Activated CD4-positive, alpha-beta memory T cell treated with anti-CD3 and anti-CD28 coated beads for 36 hours (primary cell): Measurements from ENCODE around the gene KRT6A. TPM values are rescaled to one million over a fixed set of nuclear protein-coding genes. Genes with fewer than 3 reads are reported as not detected.

Experiments used
- CTCF ChIA-PET: fragments of 350-600 bp; sonication (Branson Sonifier 250); formaldehyde crosslinking; loops from one replicate; lab custom pipeline; 2021; ENCODE audit warnings: antibody characterized with exemption, inconsistent platforms; lab: Charles Lee
- POLR2A ChIA-PET: fragments of 350-600 bp; sonication (Branson Sonifier 250); formaldehyde crosslinking; loops from one replicate; lab custom pipeline; 2021; ENCODE audit warnings: antibody characterized with exemption; lab: Charles Lee
- DNase-seq: peaks from one replicate; pipeline ENCODE4 v3.0.0-alpha.2; 2020
- H3K27ac Mint-ChIP-seq: one replicate; pipeline ENCODE4 v1.8.0; 2021; ENCODE audit warnings: mixed read lengths
- H3K27me3 Mint-ChIP-seq: one replicate; pipeline ENCODE4 v1.8.0; 2021; ENCODE audit warnings: mixed read lengths
- H3K36me3 Mint-ChIP-seq: one replicate; pipeline ENCODE4 v1.8.0; 2021; ENCODE audit warnings: mixed read lengths
- H3K4me1 Mint-ChIP-seq: one replicate; pipeline ENCODE4 v1.8.0; 2021; ENCODE audit warnings: low read depth, mixed read lengths
- H3K4me3 Mint-ChIP-seq: one replicate; pipeline ENCODE4 v1.8.0; 2021; ENCODE audit warnings: mild to moderate bottlenecking, mixed read lengths
- H3K9me3 Mint-ChIP-seq: one replicate; pipeline ENCODE4 v1.8.0; 2021; ENCODE audit warnings: mixed read lengths
- intact Hi-C: fragments of 100-400 bp; cut with micrococcal nuclease; formaldehyde crosslinking; loops from one replicate; pipeline ENCODE4 v1.15.1; 2023
- total RNA-seq, 2 experiments: library from RNA; stranded (reverse); gene quantifications; one replicate each; pipeline ENCODE4 v1.2.3, GENCODE V29; 2021

Gene KRT6A
- total RNA-seq, 2 experiments from 2014 or later, result not detected

DNA sequence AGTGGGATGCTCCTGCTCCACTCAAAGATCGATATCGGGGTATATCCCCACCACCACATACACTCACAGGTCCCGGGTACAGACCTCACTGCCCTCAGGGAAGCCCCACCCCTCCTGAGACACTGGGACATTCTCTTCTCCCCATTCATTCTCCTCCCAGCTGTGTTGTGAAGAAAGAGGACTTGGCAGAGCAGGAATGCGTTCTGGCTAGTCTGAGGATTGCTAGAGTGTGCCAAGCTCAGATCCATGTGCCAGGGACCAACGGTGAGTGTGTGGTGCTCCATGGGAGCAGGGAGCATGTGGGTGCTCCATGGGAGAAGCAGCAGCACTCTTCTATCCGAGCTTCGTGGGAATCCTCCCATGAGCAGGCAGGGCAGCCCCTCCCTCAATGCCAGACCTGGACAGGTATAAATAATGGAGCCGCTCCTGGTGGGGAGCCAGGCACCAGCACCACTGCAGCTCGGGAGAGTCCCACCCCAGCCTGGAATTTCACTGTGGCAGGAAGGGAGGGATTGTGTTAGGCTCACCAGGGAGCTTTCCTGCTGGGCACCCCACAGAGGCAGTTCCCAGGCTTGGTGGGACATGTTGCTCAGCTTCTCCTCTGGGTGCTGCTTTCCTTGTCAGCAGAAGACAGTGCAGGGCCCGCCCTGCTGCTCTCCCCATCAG is 29.4 kb upstream of the KRT6A start:
- Mint-ChIP-seq H3K9me3 (no peaks in the 10 kb centered on the region), H3K27ac (no peak overlapping the region), H3K36me3 (no peaks in the 10 kb centered on the region), H3K4me1 (no peaks in the 10 kb centered on the region), H3K27me3 (no peaks in the 10 kb centered on the region), H3K4me3 (no peak overlapping the region)
- CTCF ChIA-PET, result no interaction called here
- DNase-seq, result no peak
- POLR2A ChIA-PET, result no interaction called here
- intact Hi-C loops, result no loop called here

DNA sequence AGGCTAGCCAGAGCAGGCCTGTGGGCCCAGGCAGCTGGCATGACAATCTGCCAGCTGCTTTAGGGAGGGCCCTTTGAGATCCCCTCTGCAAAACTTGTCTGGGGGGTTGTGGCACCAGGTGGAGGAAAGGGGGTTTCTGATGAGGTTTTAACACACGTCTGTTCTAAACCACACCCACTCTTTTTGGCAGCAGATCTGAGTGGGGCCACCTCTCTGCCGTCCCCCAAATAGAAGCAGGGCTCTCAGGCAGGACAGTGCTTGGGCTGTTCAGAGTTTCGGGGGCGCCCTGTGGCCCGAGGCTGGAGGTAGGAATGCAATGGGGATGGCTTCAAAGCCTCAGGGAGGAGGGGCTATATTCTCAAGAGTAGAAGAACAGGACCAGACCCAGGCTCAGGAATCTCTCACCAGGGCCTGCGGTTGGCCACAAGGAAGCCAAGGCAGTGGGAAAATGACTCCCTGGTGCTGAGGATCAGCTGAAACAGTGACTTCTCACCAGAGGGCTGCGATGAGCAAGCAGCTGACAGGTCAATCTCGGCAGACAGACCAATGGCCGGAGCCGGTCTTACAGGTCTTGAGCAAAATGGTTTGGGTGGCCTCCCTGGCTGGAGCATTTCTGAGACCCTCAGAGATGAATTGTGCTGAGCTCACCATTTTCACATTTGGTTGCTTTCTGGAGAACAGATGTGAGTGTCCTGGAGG is 28.7 kb upstream of the KRT6A start:
- intact Hi-C loops, result no loop called here
- Mint-ChIP-seq H3K4me1 (no peaks in the 10 kb centered on the region), H3K4me3 (no peak overlapping the region), H3K27me3 (no peaks in the 10 kb centered on the region), H3K36me3 (no peaks in the 10 kb centered on the region), H3K9me3 (no peaks in the 10 kb centered on the region), H3K27ac (no peak overlapping the region)
- ChIA-PET POLR2A (no interaction called here), CTCF (no interaction called here)
- DNase-seq, result no peak

- no peaks in the 10 kb centered on the region for H3K36me3 Mint-ChIP-seq
- peaks cover under 1% of the 10 kb centered on the region for H3K27me3 Mint-ChIP-seq
- no peak overlapping the region for H3K4me3 Mint-ChIP-seq
- ChIA-PET CTCF (no interaction called here), POLR2A (no interaction called here)
- no peaks in the 10 kb centered on the region for H3K9me3 Mint-ChIP-seq
- H3K27ac Mint-ChIP-seq, result no peak overlapping the region
- intact Hi-C loops, result no loop called here
- DNase-seq, result peak; percentile 4
- H3K4me1 Mint-ChIP-seq, result no peaks in the 10 kb centered on the region
Measured at GRCh38 chr12:52521175-52521567, 28.1 kb upstream of the KRT6A start.

DNA sequence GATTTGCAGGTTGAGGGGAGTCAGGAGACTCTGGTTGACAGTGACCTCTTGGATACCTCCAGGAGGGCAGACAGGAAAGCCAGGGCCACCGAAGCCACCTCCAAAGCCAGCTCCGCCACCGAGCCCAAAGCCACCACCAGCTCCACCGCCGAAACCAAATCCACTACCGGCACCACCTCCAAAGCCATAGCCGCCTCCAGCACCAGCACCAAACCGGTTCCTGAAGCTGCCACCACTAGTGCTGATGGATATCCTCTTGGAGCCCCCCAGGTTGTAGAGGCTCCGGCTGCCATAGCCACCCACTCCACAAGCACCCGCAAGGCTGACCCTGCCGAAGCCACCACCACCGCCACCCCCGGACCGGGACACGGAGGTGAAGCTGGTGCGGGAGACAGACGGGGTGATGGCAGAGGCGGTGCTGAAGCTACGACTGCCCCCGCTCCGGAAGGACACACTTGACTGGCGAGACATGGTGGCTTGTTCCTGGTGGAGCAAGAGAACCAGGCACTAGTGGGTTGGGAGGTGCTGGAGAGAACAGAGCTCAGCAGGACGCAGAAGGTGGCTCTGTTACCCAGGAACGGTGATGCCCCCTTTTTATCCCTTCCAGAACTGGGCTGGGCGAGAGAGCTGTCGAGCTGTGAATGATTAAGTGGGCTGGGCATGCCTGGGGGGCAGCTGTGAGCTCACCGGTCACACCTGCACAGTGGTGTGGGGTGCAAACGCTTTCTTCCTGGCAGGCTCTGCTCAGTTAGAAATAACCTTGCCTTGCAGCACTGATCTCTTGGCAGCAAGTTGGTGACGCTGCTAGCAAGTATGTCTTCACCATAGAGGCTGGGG is 27.0 kb upstream of the KRT6A start, which contains the start of gene KRT5:
Gene KRT5 (minus strand): TSS at position 569 of the 837 bp plus-strand sequence. CDS start 98 bp downstream, at position 471.
- H3K4me1 Mint-ChIP-seq, result no peaks in the 10 kb centered on the region
- H3K36me3 Mint-ChIP-seq, result no peaks in the 10 kb centered on the region
- DNase-seq, result no peak
- CTCF ChIA-PET, result no interaction called here
- peaks cover 3% of the 10 kb centered on the region for H3K27me3 Mint-ChIP-seq
- H3K4me3 Mint-ChIP-seq, result no peak within 1 kb of the TSS
- intact Hi-C loops, result no loop called here
- H3K9me3 Mint-ChIP-seq, result no peaks in the 10 kb centered on the region
- H3K27ac Mint-ChIP-seq, result no peak within 1 kb of the TSS
- POLR2A ChIA-PET, result no interaction called here

DNA sequence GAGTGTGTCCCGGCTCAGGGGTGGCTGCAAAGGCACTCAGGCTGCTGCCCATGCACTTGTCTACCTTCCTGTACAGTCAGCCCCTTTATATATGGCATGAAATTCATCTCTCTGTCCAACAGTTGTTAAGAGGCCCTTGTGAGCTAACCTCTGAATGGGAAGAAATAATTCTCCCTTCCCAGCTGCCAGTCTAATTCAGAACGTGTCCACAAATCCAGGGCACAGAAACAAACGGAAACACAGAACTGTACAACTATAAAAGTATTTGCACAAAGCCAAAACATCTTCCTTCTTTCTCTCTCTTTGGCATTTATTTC is 26.3 kb upstream of the KRT6A start:
- Mint-ChIP-seq H3K4me3 (no peak overlapping the region), H3K9me3 (no peaks in the 10 kb centered on the region), H3K27ac (no peak overlapping the region), H3K36me3 (no peaks in the 10 kb centered on the region), H3K27me3 (peaks cover 3% of the 10 kb centered on the region), H3K4me1 (no peaks in the 10 kb centered on the region)
- CTCF ChIA-PET, result no interaction called here
- no peak for DNase-seq
- intact Hi-C loops, result no loop called here
- POLR2A ChIA-PET, result no interaction called here

DNA sequence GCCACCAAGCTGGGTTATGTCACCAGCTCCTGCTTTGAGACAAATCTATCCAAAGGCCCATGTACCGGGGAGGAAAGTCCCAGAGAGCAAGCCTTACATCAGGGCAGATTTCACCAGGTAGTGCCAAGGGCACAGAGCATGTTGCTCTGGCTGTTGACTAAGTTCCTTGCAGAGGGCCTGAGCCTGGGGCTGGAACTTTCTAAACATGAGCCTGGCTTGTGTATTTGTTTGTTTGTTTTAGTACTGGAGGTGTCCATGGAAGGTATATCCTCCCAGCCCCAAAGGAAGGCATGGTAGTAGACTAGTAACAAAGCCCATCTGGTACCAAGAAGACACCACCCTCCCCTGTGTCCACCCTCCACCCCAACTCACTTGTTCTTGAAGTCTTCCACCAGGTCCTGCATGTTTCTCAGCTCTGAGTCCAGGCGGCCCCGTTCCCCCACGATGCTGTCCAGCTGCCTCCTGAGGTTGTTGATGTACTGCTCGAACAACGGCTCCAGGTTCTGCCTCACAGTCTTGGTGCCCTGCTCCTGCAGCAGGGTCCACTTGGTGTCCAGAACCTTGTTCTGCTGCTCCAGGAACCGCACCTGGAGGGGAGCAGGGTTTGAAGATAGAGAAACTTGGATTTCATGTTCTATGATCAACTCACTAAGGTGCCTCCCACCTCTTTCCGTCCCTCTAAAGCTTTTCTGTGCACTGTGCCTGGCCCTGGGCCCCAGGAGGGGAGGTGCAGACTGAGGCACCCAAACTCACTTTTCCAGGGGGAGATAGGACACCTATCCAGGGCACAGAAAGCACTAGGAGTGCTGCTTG is 25.7 kb upstream of the KRT6A start:
- CTCF ChIA-PET, result no interaction called here
- H3K27ac Mint-ChIP-seq, result no peak overlapping the region

GRCh38 chr12:52517888-52518287 is 24.8 kb upstream of the KRT6A start:
- Mint-ChIP-seq H3K36me3 (no peaks in the 10 kb centered on the region), H3K27ac (no peak overlapping the region), H3K9me3 (no peaks in the 10 kb centered on the region), H3K4me3 (no peak overlapping the region), H3K4me1 (no peaks in the 10 kb centered on the region), H3K27me3 (peaks cover 3% of the 10 kb centered on the region)
- intact Hi-C loops, result no loop called here
- POLR2A ChIA-PET, result no interaction called here
- CTCF ChIA-PET, result no interaction called here
- DNase-seq, result no peak

More for the DNA sequence above, 25.7 kb upstream of the KRT6A start:
- Mint-ChIP-seq H3K27me3 (peaks cover 3% of the 10 kb centered on the region), H3K36me3 (no peaks in the 10 kb centered on the region), H3K4me1 (no peaks in the 10 kb centered on the region), H3K9me3 (no peaks in the 10 kb centered on the region), H3K4me3 (no peak overlapping the region)
- POLR2A ChIA-PET, result no interaction called here
- intact Hi-C loops, result no loop called here
- no peak for DNase-seq

DNA sequence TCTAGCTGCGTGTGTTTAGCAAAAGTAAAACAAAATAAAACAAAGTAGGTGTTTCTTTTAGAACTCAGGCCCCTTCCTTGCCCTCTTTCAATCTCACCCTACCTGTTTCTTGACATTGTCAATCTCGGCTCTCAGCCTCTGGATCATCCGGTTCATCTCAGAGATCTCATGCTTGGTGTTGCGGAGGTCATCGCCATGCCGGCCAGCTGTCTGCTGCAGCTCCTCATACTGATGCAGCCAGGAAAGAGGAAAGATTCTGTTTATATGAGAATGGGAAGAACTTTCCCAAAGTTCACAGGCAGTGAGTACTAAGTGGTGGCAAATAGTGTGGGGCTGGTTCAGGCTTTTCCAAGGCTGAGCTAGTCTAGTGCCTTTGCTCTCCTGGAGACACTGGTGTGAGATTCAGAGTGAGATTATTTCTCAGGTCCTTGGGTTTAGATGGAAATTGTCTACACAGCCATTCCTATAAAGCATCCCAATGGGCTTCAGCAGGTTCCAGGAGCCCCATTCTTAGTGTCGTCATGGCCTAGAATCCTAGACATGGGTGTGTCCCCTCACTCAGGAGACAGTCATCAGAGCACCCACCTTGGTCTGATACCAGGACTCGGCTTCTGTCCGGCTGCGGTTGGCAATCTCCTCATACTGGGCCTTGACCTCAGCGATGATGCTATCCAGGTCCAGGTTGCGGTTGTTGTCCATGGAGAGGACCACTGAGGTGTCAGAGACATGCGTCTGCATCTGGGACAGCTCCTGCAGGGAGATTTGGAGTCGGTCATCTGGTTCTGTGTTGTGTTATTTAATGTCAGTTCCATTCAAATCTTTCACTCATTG is 24.2 kb upstream of the KRT6A start:
- no peaks in the 10 kb centered on the region for H3K9me3 Mint-ChIP-seq
- ChIA-PET CTCF (interaction anchor here (0.7 to 1.6 kb wide), 2 partner anchors 11 to 155 kb away, joined by 3 to 5 read pairs; no protein-coding TSS in a partner anchor), POLR2A (no interaction called here)
- DNase-seq, result no peak
- H3K4me1 Mint-ChIP-seq, result no peaks in the 10 kb centered on the region
- no peak overlapping the region for H3K4me3 Mint-ChIP-seq
- intact Hi-C loops, result no loop called here
- H3K27me3 Mint-ChIP-seq, result peaks cover 6% of the 10 kb centered on the region
- H3K36me3 Mint-ChIP-seq, result no peaks in the 10 kb centered on the region
- H3K27ac Mint-ChIP-seq, result no peak overlapping the region

DNA sequence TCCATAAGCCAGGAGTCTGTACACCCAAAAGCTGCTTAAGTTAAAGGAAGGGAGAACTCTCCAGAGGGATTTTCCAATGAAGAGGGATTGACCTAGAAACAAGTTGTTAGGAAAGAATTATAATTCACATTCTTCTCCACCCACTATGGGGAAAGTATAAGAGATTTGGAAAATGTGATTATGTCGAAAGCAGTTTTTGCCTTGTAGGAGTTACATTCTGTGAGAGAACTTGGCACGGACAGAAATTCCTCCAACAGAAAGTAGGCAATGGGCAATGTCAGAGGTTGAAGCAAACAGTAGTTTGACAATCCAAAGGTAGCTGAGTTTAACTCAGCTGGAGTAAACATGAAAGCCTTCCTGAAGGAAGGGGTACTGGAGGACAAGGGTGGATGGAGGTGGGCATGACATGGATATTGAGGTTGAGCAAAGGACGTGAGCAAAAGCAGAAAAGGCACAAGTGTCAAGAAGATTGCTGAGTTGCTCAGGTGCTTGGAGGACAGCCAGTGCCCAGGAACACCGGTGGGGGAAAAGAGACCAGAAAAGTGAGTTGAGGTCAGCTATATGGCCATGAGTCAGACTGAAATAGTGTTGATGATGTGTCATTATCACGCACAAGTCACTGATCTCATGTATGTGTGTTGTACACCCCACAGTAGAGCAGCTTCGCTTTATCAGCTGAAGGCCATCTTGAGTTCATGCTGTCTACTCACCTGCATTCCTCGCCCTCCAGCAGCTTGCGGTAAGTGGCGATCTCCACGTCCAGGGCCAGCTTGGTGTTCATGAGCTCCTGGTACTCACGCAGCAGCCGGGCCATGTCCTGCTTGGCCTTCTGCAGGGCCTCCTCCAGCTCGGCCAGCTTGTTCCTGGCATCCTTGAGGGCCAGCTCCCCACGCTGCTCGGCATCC is 23.1 kb upstream of the KRT6A start:
- intact Hi-C loops, result no loop called here
- no peak for DNase-seq
- no peaks in the 10 kb centered on the region for H3K4me1 Mint-ChIP-seq
- ChIA-PET CTCF (interaction anchor here (0.6 to 1.6 kb wide), 3 partner anchors 10 to 238 kb away, joined by 3 to 5 read pairs (median 3); no protein-coding TSS in a partner anchor), POLR2A (interaction anchor here (0.5 kb wide), 1 partner anchor 77 kb away, joined by 3 read pairs; no protein-coding TSS in a partner anchor)
- H3K36me3 Mint-ChIP-seq, result peaks cover 3% of the 10 kb centered on the region
- H3K27ac Mint-ChIP-seq, result no peak overlapping the region
- peaks cover 3% of the 10 kb centered on the region for H3K9me3 Mint-ChIP-seq
- no peak overlapping the region for H3K4me3 Mint-ChIP-seq
- peaks cover 9% of the 10 kb centered on the region for H3K27me3 Mint-ChIP-seq

DNA sequence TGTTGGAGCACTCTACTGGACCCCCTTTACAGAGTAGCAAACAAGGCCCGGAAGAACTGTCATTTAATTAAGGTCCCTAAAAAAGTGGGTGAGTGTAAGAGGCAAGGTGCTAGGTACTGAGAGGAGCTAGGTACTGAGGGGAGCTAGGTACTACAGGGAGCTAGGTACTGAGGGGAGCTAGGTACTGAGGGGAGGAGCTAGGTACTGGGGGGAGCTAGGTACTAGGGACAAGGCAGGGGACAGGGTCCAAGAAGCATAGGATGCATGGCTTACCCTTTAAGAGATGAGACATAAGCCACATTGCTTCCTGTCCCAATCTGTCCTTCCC is 22.2 kb upstream of the KRT6A start:
- CTCF ChIA-PET, result no interaction called here
- no peak for DNase-seq
- Mint-ChIP-seq H3K9me3 (peaks cover 7% of the 10 kb centered on the region), H3K4me1 (no peaks in the 10 kb centered on the region), H3K27me3 (peaks cover 9% of the 10 kb centered on the region), H3K27ac (no peak overlapping the region), H3K36me3 (peaks cover 3% of the 10 kb centered on the region), H3K4me3 (no peak overlapping the region)
- intact Hi-C loops, result no loop called here
- POLR2A ChIA-PET, result no interaction called here
